IMR-90 (cell line): Measurements from ENCODE around the gene USP31. TPM values are rescaled to one million over a fixed set of nuclear protein-coding genes. Genes with fewer than 3 reads are reported as not detected.

ENCODE experiments used
- ATAC-seq: fragments of 200-7000 bp; cut with Tn5 transposase; 2 replicates; pipeline ENCODE4 v1.9.1; 2020; ENCODE audit warnings: low read depth, mild to moderate bottlenecking, moderate library complexity
- BruUV-seq: library from RNA; stranded (reverse); fragments of 400-500 nt; replicated peaks from 2 replicates; lab custom pipeline; 2021; lab: Mats Ljungman, UMichigan
- CTCF ChIA-PET: fragments of 300-600 bp; formaldehyde crosslinking; extraction: SDS; loops from one replicate; lab custom pipeline; 2021; ENCODE audit warnings: antibody characterized with exemption; lab: Yijun Ruan, JAX
- POLR2A ChIA-PET: fragments of 300-600 bp; sonication (Branson Sonifier 250); formaldehyde crosslinking; loops from one replicate; lab custom pipeline; 2022; ENCODE audit warnings: antibody characterized with exemption; ENCODE audit not compliant: unreplicated experiment; lab: Charles Lee
- DNase-seq: peaks from one replicate; pipeline ENCODE4 v3.0.0; 2013
- H2AFZ ChIP-seq: replicated peaks from 2 replicates; pipeline ENCODE3; 2013; ENCODE audit warnings: low read length, mild to moderate bottlenecking; ENCODE audit not compliant: poor library complexity
- H2AK5ac ChIP-seq: 2 replicates; pipeline ENCODE4 v1.6.1; 2013; ENCODE audit warnings: low read depth, low read length, inconsistent platforms
- H2AK9ac ChIP-seq: replicated peaks from 2 replicates; pipeline ENCODE3; 2013; ENCODE audit warnings: mild to moderate bottlenecking, low read depth, low read length, moderate library complexity; ENCODE audit not compliant: poor library complexity
- H2BK120ac ChIP-seq: 2 replicates; pipeline ENCODE4 v1.6.1; 2013; ENCODE audit warnings: low read depth, low read length, inconsistent platforms
- H2BK15ac ChIP-seq: 3 replicates; pipeline ENCODE4 v1.6.1; 2013; ENCODE audit warnings: low read depth, low read length, inconsistent platforms
- H2BK20ac ChIP-seq: 2 replicates; pipeline ENCODE4 v1.6.1; 2013; ENCODE audit warnings: low read depth, mild to moderate bottlenecking, inconsistent platforms, low read length, moderate library complexity
- H2BK5ac ChIP-seq: 2 replicates; pipeline ENCODE4 v1.6.1; 2013; ENCODE audit warnings: mild to moderate bottlenecking, low read depth, low read length, inconsistent platforms; ENCODE audit not compliant: poor library complexity, severe bottlenecking
- H3K14ac ChIP-seq: replicated peaks from 2 replicates; pipeline ENCODE4 v1.6.1; 2013; ENCODE audit warnings: low read depth, low read length, inconsistent platforms
- H3K18ac ChIP-seq: 2 replicates; pipeline ENCODE4 v1.6.1; 2013; ENCODE audit warnings: low read depth, low read length, control low read depth
- H3K23ac ChIP-seq: 2 replicates; pipeline ENCODE4 v1.6.1; 2013; ENCODE audit warnings: low read depth, low read length, inconsistent platforms
- H3K27ac ChIP-seq: 2 replicates; pipeline ENCODE4 v1.5.1; 2013; ENCODE audit warnings: mild to moderate bottlenecking, control low read depth, low read length; ENCODE audit not compliant: insufficient read depth
- H3K27me3 ChIP-seq: 2 replicates; pipeline ENCODE4 v1.6.1; 2013; ENCODE audit warnings: low read length; ENCODE audit not compliant: control insufficient read depth, insufficient read depth
- H3K36me3 ChIP-seq: 2 replicates; pipeline ENCODE4 v1.6.1; 2013; ENCODE audit warnings: low read length, mixed read lengths; ENCODE audit not compliant: control insufficient read depth, insufficient read depth
- H3K4ac ChIP-seq: 2 replicates; pipeline ENCODE4 v1.6.1; 2013; ENCODE audit warnings: low read depth, low read length, inconsistent platforms
- H3K4me1 ChIP-seq: 2 replicates; pipeline ENCODE4 v1.6.1; 2013; ENCODE audit warnings: low read length, mixed read lengths; ENCODE audit not compliant: control insufficient read depth, insufficient read depth
- H3K4me2 ChIP-seq: 2 replicates; pipeline ENCODE4 v1.6.1; 2013; ENCODE audit warnings: low read depth, mild to moderate bottlenecking, control low read depth, low read length, moderate library complexity
- H3K4me3 ChIP-seq: 2 replicates; pipeline ENCODE4 v1.5.1; 2013; ENCODE audit warnings: low read depth, mild to moderate bottlenecking, control low read depth, low read length, moderate library complexity; ENCODE audit not compliant: insufficient read depth
- H3K56ac ChIP-seq: 2 replicates; pipeline ENCODE4 v1.6.1; 2013; ENCODE audit warnings: low read length, inconsistent platforms; ENCODE audit not compliant: insufficient read depth; ENCODE audit errors: extremely low read depth
- H3K79me1 ChIP-seq, 2 experiments: 2 replicates each; pipeline ENCODE4 v1.6.1; 2013; ENCODE audit warnings: low read length in 2 of 2, inconsistent platforms in 1 of 2, low read depth in 1 of 2
- H3K9ac ChIP-seq: 2 replicates; pipeline ENCODE4 v1.6.1; 2013; ENCODE audit warnings: low read depth, low read length, control low read depth
- H3K9me1 ChIP-seq: 2 replicates; pipeline ENCODE4 v1.6.1; 2013; ENCODE audit warnings: low read length, inconsistent platforms; ENCODE audit not compliant: insufficient read depth
- H3K9me3 ChIP-seq: 2 replicates; pipeline ENCODE4 v1.6.1; 2013; ENCODE audit warnings: low read length; ENCODE audit not compliant: control insufficient read depth, insufficient read depth
- H4K20me1 ChIP-seq: 2 replicates; pipeline ENCODE4 v1.6.1; 2013; ENCODE audit warnings: low read length, inconsistent platforms; ENCODE audit not compliant: insufficient read depth
- H4K5ac ChIP-seq: 2 replicates; pipeline ENCODE4 v1.6.1; 2013; ENCODE audit warnings: mild to moderate bottlenecking, low read depth, low read length, control low read depth
- H4K8ac ChIP-seq, 2 experiments: 2 replicates each; pipeline ENCODE4 v1.6.1; 2013; ENCODE audit warnings: low read depth in 2 of 2, low read length in 2 of 2, control low read depth in 1 of 2, inconsistent platforms in 1 of 2
- H4K91ac ChIP-seq: 2 replicates; pipeline ENCODE4 v1.6.1; 2013; ENCODE audit warnings: low read depth, low read length, inconsistent platforms; ENCODE audit not compliant: insufficient read depth
- BHLHE40 ChIP-seq: fragments of 150-350 bp; IDR thresholded peaks from 2 replicates; pipeline ENCODE4 v1.6.1; 2016; ENCODE audit warnings: mild to moderate bottlenecking, low read depth, low read length
- CHD1 ChIP-seq: IDR thresholded peaks from 2 replicates; pipeline ENCODE4 v1.6.1; 2012; ENCODE audit warnings: low read depth, low read length, improper control_type of control experiment
- CTCF ChIP-seq: conservative IDR thresholded peaks from 2 replicates; pipeline ENCODE4 v1.5.1; 2012; ENCODE audit warnings: mild to moderate bottlenecking, low read depth, low read length, improper control_type of control experiment
- ELK1 ChIP-seq: fragments of 150-350 bp; IDR thresholded peaks from 2 replicates; pipeline ENCODE4 v1.6.1; 2016; ENCODE audit warnings: low read depth, mild to moderate bottlenecking, low read length, moderate library complexity, borderline replicate concordance
- MAZ ChIP-seq: IDR thresholded peaks from 2 replicates; pipeline ENCODE4 v1.6.1; 2012; ENCODE audit warnings: low read depth, mild to moderate bottlenecking, low read length, improper control_type of control experiment, moderate library complexity, borderline replicate concordance
- MXI1 ChIP-seq: IDR thresholded peaks from 2 replicates; pipeline ENCODE4 v1.6.1; 2012; ENCODE audit warnings: low read depth, mild to moderate bottlenecking, low read length, moderate library complexity, borderline replicate concordance
- NFE2L2 ChIP-seq: fragments of 150-350 bp; IDR thresholded peaks from 2 replicates; pipeline ENCODE4 v1.6.1; 2016; ENCODE audit warnings: low read depth, mild to moderate bottlenecking, low read length
- RCOR1 ChIP-seq: IDR thresholded peaks from 2 replicates; pipeline ENCODE4 v1.6.1; 2012; ENCODE audit warnings: mild to moderate bottlenecking, low read length, improper control_type of control experiment; ENCODE audit not compliant: insufficient replicate concordance
- RFX5 ChIP-seq: IDR thresholded peaks from 2 replicates; pipeline ENCODE4 v1.8.0; 2012; ENCODE audit warnings: low read depth, mild to moderate bottlenecking, low read length, moderate library complexity
- SMC3 ChIP-seq: fragments of 150-350 bp; IDR thresholded peaks from 2 replicates; pipeline ENCODE4 v1.6.1; 2016; ENCODE audit warnings: low read depth, mild to moderate bottlenecking, antibody characterized with exemption, low read length, moderate library complexity
- WGBS, 2 experiments: methylation state at CpG; one replicate each; pipeline versions ENCODE4 v1.1.5 to v1.1.7; 2013; ENCODE audit warnings: missing lambda C conversion rate in 2 of 2; ENCODE audit not compliant: insufficient read length in 1 of 2; ENCODE audit errors: extremely low coverage in 2 of 2; 5-methylcytosine and 5-hydroxymethylcytosine counted together
- dilution Hi-C: fragments of 300-500 bp; cut with HindIII; formaldehyde crosslinking; loops from one replicate; pipeline ENCODE4 v1.14.3; 2018; ENCODE audit warnings: low sequenced_read_pairs; ENCODE audit not compliant: unreplicated experiment
- in situ Hi-C: fragments of 300-500 bp; cut with MboI; formaldehyde crosslinking; loops from 3 replicates; pipeline ENCODE4 v1.14.3; 2019; ENCODE audit warnings: low sequenced_read_pairs, inconsistent platforms, mixed read lengths
- intact Hi-C: fragments of 100-400 bp; cut with micrococcal nuclease; formaldehyde crosslinking; loops from 2 replicates; pipeline ENCODE4 v1.10.0; 2022
- polyA plus RNA-seq, 3 experiments: library from polyadenylated mRNA; depleted of rRNA; stranded (reverse); fragments of >200 nt; gene quantifications; 2 replicates each; pipeline ENCODE4 v1.2.3, GENCODE V29; 2012; ENCODE audit warnings: low replicate concordance in 1 of 3
- total RNA-seq: library from RNA; depleted of rRNA; stranded (reverse); fragments of >200 nt; gene quantifications from 2 replicates; pipeline ENCODE4 v1.2.3, GENCODE V29; 2012
- TF ChIP-seq, protein P1 (sequence below): fragments of 150-350 bp; IDR thresholded peaks from 2 replicates; pipeline ENCODE4 v1.6.1; 2017; ENCODE audit warnings: mild to moderate bottlenecking, antibody characterized with exemption, low read length, low read depth

Gene USP31
- total and polyA plus RNA-seq, 2 of the 4 experiments (the other 2 are of a cell fraction) = 2.9 to 3.4 TPM

GRCh38 chr16:23110257-23110899 lies 38.9 kb downstream of the USP31 start:
- no peak overlapping the region for H3K56ac ChIP-seq
- H2BK5ac ChIP-seq = no peak overlapping the region
- H3K4ac ChIP-seq = no peak overlapping the region
- no peak for DNase-seq
- no peak overlapping the region for H3K27ac ChIP-seq
- H3K36me3 ChIP-seq = peaks cover under 1% of the 10 kb centered on the region
- no peak overlapping the region for H2AFZ ChIP-seq
- H4K8ac ChIP-seq = no peak overlapping the region
- dilution Hi-C loops (no loop called here), in situ Hi-C loops (no loop called here), intact Hi-C loops (no loop called here)
- no peaks in the 10 kb centered on the region for H3K27me3 ChIP-seq
- H3K9me1 ChIP-seq = peaks cover 2% of the 10 kb centered on the region; the same call in 1 of the 2 replicates
- no peaks in the 10 kb centered on the region; the same call in 1 of the 2 replicates for H4K20me1 ChIP-seq
- ChIA-PET POLR2A (no interaction called here), CTCF (interaction anchor here (0.8 kb wide), 1 partner anchor 10 kb away, joined by 3 read pairs; no protein-coding TSS in a partner anchor)
- H2BK120ac ChIP-seq = no peak overlapping the region
- no peak overlapping the region for H4K5ac ChIP-seq
- H3K4me3 ChIP-seq = no peak overlapping the region
- no peak overlapping the region for H3K14ac ChIP-seq
- no CpG with 5 or more reads among the region's 5 CpGs for WGBS, 2 experiments
- no peak overlapping the region for H3K4me2 ChIP-seq
- peaks cover 15 to 26% of the 10 kb centered on the region in 2 experiments for H3K79me1 ChIP-seq
- no peak for TF ChIP-seq RFX5
- no peak for TF ChIP-seq BHLHE40
- no peak for TF ChIP-seq NFE2L2
- no peak for TF ChIP-seq CTCF
- TF ChIP-seq, protein P1, sequence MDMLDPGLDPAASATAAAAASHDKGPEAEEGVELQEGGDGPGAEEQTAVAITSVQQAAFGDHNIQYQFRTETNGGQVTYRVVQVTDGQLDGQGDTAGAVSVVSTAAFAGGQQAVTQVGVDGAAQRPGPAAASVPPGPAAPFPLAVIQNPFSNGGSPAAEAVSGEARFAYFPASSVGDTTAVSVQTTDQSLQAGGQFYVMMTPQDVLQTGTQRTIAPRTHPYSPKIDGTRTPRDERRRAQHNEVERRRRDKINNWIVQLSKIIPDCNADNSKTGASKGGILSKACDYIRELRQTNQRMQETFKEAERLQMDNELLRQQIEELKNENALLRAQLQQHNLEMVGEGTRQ = no peak
- no peak for TF ChIP-seq SMC3
- no peak for TF ChIP-seq MAZ
- TF ChIP-seq CHD1 = no peak
- no peak for TF ChIP-seq RCOR1
- no peak for TF ChIP-seq MXI1
- TF ChIP-seq ELK1 = no peak
- H4K91ac ChIP-seq = no peak overlapping the region
- H3K4me1 ChIP-seq = no peaks in the 10 kb centered on the region
- no peaks in the 10 kb centered on the region for H3K9me3 ChIP-seq
- no peak overlapping the region for H3K23ac ChIP-seq
- H3K9ac ChIP-seq = no peak overlapping the region
- ATAC-seq = no peak
- H2BK20ac ChIP-seq = no peak overlapping the region
- H2AK5ac ChIP-seq = no peak overlapping the region
- BruUV-seq = no TSS peak
- H2BK15ac ChIP-seq = no peak overlapping the region
- no peak overlapping the region for H2AK9ac ChIP-seq
- no peak overlapping the region for H3K18ac ChIP-seq
